ENCODE data around the gene CBX3. TPM values are rescaled to one million over a fixed set of nuclear protein-coding genes. Genes with fewer than 3 reads are reported as not detected.
"Not testable (repeated sequence)": the region's sequence is repeated elsewhere in the genome, so short reads cannot be mapped to it uniquely, and the experiment has no call there.

CBX3 gene
- total RNA-seq, 1 donor from 2014 or later, result 107 TPM

GRCh38 chr7:26190417-26190869 is 11.1 kb upstream of the CBX3 start:
- DNase-seq (ENCODE audit: low read depth), result no peak
- peaks cover 6% of the 10 kb centered on the region for H3K36me3 ChIP-seq (ENCODE audit: control insufficient read depth, insufficient read depth, low read length)
- H3K27me3 ChIP-seq (ENCODE audit: control insufficient read depth, insufficient read depth, low read length), result no peaks in the 10 kb centered on the region
- no peak for TF ChIP-seq CTCF (IDR thresholded peaks at IDR 0.05; ENCODE audit: insufficient read depth, low read length, poor library complexity, severe bottlenecking)
- no peak overlapping the region for H3K4me3 ChIP-seq (ENCODE audit: low read depth, low read length)

- no peak for TF ChIP-seq CTCF (IDR thresholded peaks at IDR 0.05; ENCODE audit: insufficient read depth, low read length, poor library complexity, severe bottlenecking)
- Histone ChIP-seq H3K27me3 (ENCODE audit: control insufficient read depth, insufficient read depth, low read length) (no peaks in the 10 kb centered on the region), H3K36me3 (ENCODE audit: control insufficient read depth, insufficient read depth, low read length) (peaks cover 6% of the 10 kb centered on the region), H3K4me3 (ENCODE audit: low read depth, low read length) (no peak overlapping the region)
- no peak for DNase-seq (ENCODE audit: low read depth)
These were observed 10.1 kb upstream of the CBX3 start for GRCh38 chr7:26191233-26191973.

GRCh38 chr7:26191974-26192479 is 9.5 kb upstream of the CBX3 start:
- Histone ChIP-seq H3K27me3 (ENCODE audit: control insufficient read depth, insufficient read depth, low read length) (no peaks in the 10 kb centered on the region), H3K36me3 (ENCODE audit: control insufficient read depth, insufficient read depth, low read length) (peaks cover 6% of the 10 kb centered on the region), H3K4me3 (ENCODE audit: low read depth, low read length) (no peak overlapping the region)
- no peak for TF ChIP-seq CTCF (IDR thresholded peaks at IDR 0.05; ENCODE audit: insufficient read depth, low read length, poor library complexity, severe bottlenecking)
- DNase-seq (ENCODE audit: low read depth), result no peak

- Histone ChIP-seq H3K36me3 (ENCODE audit: control insufficient read depth, insufficient read depth, low read length) (peaks cover 8% of the 10 kb centered on the region), H3K4me3 (ENCODE audit: low read depth, low read length) (no peak overlapping the region), H3K27me3 (ENCODE audit: control insufficient read depth, insufficient read depth, low read length) (no peaks in the 10 kb centered on the region)
- DNase-seq (ENCODE audit: low read depth), result no peak
- TF ChIP-seq CTCF (IDR thresholded peaks at IDR 0.05; ENCODE audit: insufficient read depth, low read length, poor library complexity, severe bottlenecking), result no peak
These were observed 9.0 kb upstream of the CBX3 start for GRCh38 chr7:26192485-26193087.

GRCh38 chr7:26193432-26194207 is 7.9 kb upstream of the CBX3 start:
- no peak for DNase-seq (ENCODE audit: low read depth)
- no peaks in the 10 kb centered on the region for H3K27me3 ChIP-seq (ENCODE audit: control insufficient read depth, insufficient read depth, low read length)
- no peak for TF ChIP-seq CTCF (IDR thresholded peaks at IDR 0.05; ENCODE audit: insufficient read depth, low read length, poor library complexity, severe bottlenecking)
- peaks cover 8% of the 10 kb centered on the region for H3K36me3 ChIP-seq (ENCODE audit: control insufficient read depth, insufficient read depth, low read length)
- no peak overlapping the region for H3K4me3 ChIP-seq (ENCODE audit: low read depth, low read length)

- not testable (repeated sequence) for H3K27me3 ChIP-seq (ENCODE audit: control insufficient read depth, insufficient read depth, low read length); DNase-seq (ENCODE audit: low read depth); H3K36me3 ChIP-seq (ENCODE audit: control insufficient read depth, insufficient read depth, low read length); H3K4me3 ChIP-seq (ENCODE audit: low read depth, low read length)
These were observed 6.8 kb upstream of the CBX3 start for GRCh38 chr7:26194764-26195163.
